T-helper 1 cell treated with Interleukin-12 subunit alpha and Interleukin-12 subunit beta and Interleukin-4 antibody, amounts not matched to agents 30 ng/mL and 1 ng/mL, for 36 hours (primary cell): ENCODE results near the gene STK38. TPM values are rescaled to one million over a fixed set of nuclear protein-coding genes. Genes with fewer than 3 reads are reported as not detected.

Experiments used
- intact Hi-C: fragments of 100-400 bp; cut with micrococcal nuclease; formaldehyde crosslinking; loops from one replicate; pipeline ENCODE4 v1.15.1; 2024
- total RNA-seq: library from RNA; stranded (reverse); gene quantifications from 2 replicates; pipeline ENCODE4 v1.2.3, GENCODE V29; 2022

STK38 gene
- total RNA-seq, 1 donor from 2014 or later = 79.2 TPM

DNA sequence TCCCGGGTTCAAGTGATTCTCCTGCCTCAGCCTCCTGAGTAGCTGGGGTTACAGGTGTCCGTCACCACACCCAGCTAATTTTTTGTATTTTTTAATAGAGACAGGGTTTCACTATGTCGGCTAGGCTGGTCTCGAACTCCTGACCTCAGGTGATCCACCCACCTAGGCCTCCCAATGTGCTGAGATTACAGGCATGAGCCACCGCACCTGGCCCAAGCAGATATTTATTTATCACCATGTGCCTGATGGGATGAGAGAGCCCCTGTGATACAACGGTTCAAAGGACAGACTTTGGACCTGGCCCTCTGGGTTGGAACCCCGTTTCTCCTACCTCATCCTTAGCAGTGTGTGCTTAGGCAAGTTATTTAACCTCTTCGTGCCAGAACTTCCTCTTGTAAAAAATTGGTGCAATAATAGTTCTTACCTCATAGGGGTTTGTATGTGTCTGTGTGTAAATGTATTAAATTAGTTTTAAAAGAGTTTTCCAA lies 19.2 kb upstream of the STK38 start:
- intact Hi-C loops = no loop called here

DNA sequence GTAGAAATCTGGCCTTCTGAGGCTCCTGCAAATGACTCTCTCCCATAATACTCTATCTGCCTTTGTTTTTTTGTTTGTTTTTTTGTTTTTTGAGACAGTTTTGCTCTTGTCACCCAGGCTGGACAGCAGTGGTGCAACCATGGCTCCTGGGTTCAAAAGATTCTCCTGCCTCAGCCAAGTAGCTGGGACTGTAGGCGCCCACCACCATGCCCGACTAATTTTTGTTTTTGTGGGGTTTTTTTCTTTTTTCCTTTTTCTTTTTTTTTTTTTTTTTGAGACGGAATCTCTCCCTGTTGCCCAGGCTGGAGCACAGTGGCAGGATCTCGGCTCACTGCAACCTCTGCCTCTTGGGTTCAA lies 16.6 kb upstream of the STK38 start:
- intact Hi-C loops = no loop called here

DNA sequence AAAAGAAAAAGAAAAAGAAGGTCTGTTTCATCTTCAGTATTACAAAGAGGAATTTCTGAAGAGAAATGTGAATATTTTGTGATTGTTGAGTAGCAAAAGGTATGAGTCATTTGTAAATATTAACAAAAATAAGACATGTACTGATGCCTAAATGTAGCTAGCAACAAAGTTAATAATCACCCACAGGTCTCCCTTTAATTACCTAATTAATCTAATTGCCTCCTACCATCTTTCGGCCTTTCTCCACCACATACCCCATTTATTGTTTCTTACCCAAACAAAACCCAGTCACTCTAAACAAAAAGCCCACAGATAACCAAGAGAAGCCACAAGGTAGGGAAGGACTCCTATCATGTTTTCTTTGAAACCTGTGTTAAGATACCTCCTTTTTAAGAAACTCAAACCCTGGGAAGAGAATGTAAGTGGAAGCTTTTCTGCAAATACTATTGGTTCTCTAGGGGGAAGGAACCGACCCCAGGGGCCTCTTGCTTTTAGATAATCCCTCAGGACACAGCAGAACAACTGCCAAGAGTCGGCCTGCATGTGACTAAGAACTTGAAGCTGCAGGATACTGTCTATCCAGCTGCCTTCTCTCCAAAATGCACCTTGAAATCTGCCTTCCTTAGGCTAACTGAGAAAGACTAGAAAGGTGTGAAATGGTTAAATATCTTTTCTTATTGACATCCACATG lies 16.1 kb upstream of the STK38 start:
- intact Hi-C loops = no loop called here

DNA sequence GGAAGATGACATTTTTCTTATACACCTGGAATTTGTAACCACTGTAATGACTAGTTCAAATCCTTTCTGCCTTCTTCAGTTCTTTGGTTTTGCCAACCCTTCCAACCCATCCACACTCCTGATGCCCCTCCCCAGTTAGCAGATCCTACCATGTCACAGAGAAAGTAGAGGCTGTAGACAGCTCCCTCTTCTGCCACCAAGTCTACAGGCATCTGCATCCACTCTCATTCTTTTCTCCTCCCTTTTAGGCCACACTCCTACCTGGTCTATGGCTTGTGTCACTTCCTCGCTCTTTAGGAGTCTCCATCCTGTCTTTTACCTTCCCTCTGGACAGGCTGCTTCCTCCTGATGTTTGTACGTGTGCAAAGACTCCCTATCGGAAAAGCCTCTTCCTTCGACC lies 13.5 kb upstream of the STK38 start:
- intact Hi-C loops = no loop called here

DNA sequence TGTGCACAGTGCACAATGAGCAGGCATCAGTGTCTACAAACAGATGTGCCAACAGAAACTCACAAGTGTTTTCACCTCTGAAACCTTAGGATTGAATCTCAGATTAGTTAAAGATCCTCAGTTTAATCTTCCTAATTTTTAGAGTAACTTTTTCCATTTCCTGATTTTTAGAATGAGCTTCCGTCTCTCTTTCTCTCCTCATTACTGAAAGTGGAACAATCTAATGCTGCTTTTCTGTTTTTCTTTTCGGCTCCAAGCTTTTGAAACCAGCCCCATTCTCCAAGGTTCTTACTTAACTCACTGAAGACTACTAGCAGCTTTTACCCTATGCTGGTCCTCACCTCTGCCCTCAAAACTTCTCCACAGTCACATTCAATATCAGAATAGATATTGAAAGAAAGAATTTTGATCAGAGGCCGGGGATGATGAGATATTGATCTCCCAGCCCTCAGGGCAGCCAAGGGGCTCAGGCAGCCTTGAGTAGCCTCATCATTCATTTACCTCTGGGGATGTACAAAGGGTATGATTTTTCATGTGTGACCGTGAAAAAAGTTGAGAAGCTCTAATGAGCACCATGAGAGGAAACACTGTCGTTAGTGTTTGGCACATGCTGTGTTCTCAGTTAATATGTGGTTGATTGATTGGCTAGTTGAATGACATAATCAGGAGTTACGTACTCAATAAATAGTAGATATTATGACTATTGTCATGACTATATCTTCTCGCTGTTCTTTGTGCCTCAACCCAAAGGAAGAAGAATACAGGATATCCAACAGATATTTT lies 11.9 kb upstream of the STK38 start:
- intact Hi-C loops = no loop called here

DNA sequence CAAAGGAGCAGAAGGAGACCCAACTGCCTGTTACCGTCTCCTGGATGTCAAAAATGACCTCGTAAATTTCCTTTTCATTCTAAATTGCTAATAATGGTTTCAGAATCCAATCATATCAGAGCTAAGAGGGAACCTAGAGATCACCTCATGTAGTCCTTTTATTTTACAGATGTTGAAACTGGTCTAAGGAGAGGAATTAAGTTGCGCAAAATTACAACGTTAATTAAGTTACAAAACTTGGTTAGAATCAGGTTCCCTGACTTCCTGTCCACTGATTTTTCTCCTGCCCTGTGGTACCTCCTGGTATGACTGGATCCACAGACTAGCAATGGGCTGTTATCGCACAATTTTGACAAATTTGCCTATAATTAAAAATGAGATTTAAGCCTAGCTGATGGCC lies 9.0 kb upstream of the STK38 start:
- intact Hi-C loops = no loop called here

DNA sequence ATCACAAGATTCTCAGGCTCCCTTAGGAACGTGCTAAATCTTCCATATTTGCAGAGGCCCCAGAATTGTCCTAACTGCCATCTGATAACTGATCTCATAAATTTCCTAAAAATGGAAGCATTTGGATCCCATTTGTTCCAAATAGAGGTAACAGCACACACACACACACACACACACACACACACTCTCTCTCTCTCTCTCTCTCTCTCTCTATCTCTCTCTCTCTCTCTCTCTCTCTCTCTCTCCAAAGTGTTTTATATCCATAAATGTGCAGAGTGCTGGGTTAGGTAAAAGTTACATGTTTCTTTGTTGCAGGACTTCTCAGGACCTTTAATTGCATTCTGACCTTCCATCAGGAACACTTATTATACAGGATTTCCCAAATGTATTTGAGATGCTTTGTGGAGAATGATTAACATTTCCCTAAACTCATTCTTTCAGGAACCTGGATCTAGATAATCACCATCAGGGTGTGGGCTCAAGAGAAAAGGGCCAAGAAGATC lies 8.5 kb upstream of the STK38 start:
- intact Hi-C loops = no loop called here

DNA sequence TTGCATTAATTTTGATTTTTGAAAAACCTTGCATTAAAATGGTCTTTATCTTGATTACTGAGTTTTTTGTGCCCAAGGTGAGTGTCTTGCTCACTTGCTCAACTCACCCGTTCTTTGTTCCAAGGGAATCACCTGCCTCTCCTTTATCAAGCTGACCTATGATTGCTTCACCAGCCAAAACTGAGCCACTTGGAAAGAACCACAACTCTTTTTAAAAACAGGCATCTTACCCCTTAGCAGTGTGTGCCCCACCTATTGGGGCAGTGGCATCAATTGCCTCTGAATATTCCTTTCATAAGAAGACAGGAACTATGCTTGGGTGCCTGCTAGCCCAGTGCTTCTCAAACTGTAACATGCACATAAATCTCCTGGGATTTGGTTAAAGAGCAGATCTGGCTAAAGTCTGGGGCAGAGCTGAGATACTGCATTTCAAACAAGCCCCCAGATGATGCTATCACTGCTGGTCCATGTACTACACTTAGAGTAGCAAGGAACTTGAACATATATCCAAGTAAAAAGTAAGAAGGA lies 3.3 kb upstream of the STK38 start:
- intact Hi-C loops = no loop called here

DNA sequence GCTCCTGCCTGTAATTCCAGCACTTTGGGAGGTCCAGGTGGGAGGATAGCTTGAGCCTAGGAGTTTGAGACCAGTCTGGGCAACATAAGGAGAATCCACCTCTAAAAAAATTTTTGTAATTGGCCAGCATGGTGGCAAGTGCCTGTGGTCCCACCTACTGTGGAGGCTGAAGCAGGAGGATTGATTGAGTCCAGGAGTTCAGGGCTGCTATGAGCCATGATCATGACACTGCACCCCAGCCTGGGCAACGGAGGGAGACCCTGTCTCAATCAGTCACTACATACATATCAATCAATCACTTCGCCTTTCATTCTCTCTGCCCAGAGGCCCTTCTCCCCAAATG lies 1.1 kb upstream of the STK38 start:
- intact Hi-C loops = loop anchor here (5.0 to 10.0 kb wide), 3 partner anchors 326 to 439 kb away; partner anchors contain the start of genes MTCH1 and PPIL1

DNA sequence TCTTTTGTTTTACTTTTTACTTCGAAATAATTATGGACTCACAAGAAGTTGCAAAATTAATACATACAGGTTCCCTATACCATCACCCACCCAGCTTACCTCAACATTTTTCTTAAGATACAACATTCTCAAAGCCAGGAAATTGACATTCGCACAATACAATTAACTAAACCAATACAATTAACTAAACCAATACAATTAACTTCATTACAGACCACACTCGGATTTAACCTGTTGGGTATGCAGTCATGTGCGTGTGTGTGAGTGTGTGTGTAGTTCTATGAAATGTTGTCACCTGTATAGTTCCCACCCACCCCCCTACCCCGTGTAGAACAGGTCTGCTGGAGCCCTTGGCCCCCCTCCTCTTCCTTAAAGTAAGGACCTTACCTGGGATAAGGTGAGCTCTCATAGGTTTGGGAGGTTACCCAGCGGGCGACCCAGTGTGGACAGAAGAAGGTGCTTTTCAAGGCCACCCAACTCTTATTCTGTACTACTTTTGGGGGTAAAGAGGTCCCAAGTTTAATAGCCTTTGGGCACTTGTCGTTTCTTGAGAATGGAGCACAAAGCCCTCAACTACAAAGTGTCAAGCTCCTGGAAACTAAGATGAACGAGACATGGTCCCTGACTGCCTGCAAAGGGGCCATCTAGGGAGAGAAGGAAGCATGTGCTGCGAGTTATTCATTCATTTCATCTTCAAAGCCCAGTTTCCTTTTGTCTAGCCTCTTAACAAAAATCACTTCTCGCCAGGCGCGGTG lies 544 bp upstream of the STK38 start:
- intact Hi-C loops = loop anchor here (1.0 to 10.0 kb wide), 9 partner anchors 31 to 519 kb away; partner anchors contain the start of genes KCTD20, MTCH1, PPIL1 and PXT1

DNA sequence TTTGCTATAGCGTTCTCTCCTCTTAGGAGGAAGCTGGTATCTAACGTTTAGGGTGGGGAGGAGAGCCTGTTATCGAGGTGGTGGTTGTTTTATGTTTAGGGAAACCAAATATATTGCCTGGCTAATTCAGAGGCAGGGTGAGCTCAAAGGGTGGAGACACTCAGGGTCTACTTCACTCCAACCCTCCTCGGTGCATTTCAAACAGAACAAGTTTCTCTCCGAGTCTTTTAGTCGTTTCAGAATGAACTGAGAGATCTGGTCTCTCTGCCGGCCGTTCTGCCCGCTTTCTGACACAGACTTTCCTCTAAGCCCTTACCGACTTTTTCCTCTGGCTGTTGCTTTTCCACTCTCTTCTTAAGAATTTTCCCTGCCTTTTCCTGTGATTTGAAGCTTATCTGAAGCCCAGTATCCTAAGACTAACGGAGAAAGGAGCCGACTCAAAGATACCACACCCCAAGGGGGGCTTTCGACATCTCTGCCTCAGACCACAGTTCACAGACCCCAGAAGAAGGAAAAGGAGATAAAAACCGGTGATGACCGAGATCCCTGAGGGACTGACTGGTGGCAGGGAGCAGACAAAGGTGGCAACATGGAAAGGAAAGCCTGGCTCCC lies 865 bp downstream of the STK38 start:
- intact Hi-C loops = loop anchor here (1.0 to 10.0 kb wide), 5 partner anchors 210 to 518 kb away; partner anchors contain the start of genes MTCH1 and PPIL1

DNA sequence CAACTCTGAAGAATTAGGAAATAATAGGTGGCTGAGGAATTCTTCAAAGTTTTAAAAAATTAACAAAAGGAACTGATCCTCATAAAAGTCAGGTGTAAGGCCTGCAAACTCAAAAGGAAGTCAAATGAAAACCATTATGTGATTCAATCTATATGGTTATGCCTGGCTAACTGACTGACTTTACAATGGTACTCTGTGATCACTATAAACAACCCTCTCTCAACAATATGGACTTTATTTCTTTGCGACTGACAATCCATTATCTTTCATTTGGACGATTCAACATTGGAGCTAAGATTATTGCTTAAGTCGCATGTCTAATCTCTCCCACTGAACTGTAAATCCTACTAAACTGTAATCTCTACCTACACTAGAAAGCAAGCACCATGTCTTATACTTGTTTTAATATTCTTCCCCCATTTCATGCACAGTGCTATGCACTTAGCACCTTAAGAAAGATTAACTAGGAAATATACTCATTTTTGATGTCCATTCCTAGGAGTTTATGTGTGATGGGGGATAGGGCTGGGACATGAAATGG lies 1.4 kb downstream of the STK38 start:
- intact Hi-C loops = loop anchor here (1.0 to 10.0 kb wide), 5 partner anchors 210 to 517 kb away; partner anchors contain the start of genes MTCH1 and PPIL1

DNA sequence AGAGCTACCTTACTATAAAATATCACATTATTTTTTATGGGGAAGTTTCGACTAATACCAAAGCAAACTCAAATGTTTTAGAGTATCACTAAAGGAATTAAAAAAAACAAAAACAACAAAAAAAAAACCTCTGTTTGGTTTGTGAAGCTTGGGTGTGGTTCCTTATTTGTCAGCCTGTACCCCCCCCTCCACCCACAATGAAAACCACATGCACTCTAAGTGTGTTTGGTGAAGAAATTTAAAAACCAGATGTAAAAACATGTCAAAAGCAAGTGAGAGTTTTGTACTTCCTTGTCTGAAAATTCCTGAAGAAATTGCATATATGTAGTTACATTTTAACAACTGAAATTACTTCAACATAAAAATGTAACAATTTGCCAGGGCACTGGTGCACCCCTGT lies 3.1 kb downstream of the STK38 start:
- intact Hi-C loops = loop anchor here (1.0 to 10.0 kb wide), 4 partner anchors 27 to 419 kb away; partner anchors contain the start of gene PPIL1

DNA sequence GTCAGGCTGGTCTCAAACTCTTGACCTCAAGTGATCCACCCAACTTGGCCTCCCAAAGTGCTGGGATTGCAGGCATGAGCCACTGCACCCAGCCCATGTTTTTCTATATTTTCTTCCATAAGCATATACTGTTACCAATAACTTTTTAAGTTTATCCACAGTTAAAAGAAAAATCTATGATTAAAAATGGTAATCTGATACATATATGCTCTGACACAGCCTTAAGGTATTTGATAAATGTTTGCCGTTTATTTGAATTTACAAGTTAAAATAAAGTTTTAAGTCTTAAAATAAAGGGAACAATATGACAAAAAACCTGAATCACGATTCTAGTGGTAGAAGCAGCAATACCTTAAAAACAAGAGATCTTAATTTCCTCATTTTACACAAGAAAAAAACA lies 5.2 kb downstream of the STK38 start:
- intact Hi-C loops = loop anchor here (10.0 kb wide), 2 partner anchors 333 to 417 kb away; partner anchors contain the start of gene PPIL1

DNA sequence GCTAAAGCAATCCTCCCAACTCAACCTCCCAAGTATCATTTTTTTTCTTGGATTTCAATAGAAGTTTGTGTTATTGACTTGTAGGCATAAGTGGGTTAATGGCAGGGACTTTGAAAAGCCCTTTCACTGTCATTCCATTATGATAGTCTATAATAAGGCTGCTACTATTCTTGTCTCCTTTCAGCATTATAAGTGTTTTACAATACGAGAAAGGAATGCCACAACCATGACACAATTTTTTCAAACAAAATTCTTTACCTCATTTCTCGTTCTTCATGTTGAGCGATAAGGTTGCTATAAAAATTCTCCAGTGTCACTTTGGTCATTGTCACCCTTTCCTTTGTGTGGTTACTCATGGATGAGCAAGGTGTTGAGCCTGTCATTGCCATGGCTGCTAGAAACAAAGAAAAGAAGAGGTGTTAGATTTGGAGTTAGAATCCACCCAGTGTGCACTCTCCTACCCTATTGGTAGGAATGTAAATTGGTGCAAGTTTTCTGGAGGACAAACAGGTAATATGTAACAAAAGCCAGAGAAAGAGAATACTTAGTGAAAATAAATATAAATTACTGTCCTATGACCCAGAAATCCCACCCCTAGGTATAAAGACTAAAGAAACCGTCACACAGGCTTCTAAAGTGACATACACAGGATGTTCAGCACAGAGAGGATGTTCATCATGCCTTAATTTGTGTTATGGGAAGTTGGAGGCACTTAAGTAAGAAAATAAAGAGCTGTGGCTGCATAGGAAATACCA lies 7.3 kb downstream of the STK38 start:
- intact Hi-C loops = loop anchor here (1.0 to 10.0 kb wide), 3 partner anchors 98 to 415 kb away; partner anchors contain the start of genes KCTD20, PPIL1 and PXT1

DNA sequence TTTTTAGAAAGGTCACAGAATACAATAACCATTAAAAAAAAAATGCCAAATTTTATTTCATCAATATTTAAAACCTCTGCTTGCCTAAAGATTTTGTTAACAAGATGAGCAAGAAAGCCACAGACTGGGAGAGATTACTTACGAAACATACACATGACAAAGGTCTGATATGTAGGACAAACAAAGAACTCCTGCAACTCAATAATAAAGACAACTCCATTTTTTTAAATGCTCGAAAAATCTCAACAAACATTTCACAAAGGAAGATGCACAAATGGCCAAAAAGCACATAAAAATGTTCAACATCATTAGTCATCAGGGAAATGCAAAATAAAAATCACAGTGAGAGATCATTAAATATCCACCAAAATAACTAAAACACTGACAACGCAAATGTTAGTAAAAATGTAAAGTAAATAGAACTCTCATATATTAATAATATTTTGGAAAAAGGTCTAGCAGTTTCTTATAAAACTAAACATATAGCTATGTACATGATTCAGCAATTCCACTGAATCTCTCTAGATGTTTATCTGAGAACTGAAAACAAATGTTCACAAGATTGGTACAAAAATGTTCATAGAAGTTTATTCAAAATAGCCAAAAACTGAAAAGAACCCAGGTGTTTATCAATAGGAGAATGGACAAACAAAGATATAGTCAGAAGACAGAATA lies 10.3 kb downstream of the STK38 start:
- intact Hi-C loops = no loop called here

DNA sequence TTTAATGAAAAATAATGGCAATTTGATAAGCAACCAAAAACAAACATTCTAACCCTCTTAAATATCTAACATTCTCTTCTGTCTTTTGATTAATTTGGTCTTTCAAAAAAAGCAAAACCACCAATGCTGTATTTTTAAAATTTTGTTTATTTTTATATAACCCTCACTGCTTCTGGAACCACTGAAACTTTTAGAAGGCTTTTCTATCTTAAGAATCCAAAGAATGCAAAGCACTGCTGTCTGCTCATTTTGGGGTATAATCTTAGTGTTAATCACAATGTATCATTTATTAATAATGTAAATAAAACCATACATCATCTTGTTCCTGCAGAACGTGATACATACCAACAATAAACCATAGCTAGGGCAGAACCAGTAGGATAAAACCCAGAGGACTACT lies 14.0 kb downstream of the STK38 start:
- intact Hi-C loops = no loop called here

DNA sequence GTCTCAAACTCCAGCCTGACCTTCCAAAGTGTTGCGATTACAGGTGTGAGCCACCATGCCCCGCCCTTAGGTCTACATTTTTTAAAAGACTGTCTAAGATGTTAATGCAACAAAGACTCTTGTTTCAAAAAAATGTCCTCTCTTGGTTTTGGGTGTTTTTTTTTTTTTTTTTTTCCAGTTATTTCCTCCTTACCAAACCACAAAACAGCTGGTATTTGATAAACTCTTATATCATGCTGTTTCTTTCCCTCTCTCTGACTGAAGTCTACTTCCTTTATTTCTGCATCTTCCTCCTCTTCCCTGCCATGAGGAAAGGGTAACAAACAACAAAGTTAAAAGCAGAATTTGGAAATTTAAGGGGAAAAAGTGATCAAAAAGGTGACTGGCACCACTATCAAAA lies 21.2 kb downstream of the STK38 start:
- intact Hi-C loops = no loop called here

DNA sequence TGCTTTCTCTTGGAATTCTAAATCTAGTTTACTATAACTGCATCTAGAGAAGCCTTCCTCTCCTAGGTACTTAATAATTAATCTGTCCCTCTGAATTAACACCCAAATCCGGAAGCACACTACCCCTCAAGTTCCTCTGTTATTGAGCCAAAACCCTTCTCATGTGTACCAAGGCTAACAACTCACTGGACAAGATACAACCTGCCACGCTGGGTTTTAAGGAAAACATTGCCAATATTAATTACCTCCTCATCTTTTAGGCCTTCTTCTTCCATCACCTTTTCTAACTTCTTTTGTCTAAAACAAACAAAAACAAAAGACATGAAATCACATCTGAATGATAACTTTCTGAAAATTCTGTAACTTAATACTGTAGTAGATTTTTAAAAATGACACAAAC lies 21.9 kb downstream of the STK38 start:
- intact Hi-C loops = no loop called here
